ENCODE results near the gene FHIT.

- TF ChIP-seq CTCF (IDR thresholded peaks at IDR 0.05) (no peak), POLR2A (IDR thresholded peaks at IDR 0.05) (no peak)
Measured at GRCh38 chr3:59708202-59708601, 1543.0 kb downstream of the FHIT start.
